HepG2 (cell line): ENCODE data around the gene CCDC183. TPM values are rescaled to one million over a fixed set of nuclear protein-coding genes. Genes with fewer than 3 reads are reported as not detected.
A peak's percentile ranks its signal among the peaks of the same experiment; 100 is the strongest.

Experiments
- BCL3 ChIP-seq: sonication (generic); formaldehyde crosslinking; IDR thresholded peaks from 2 replicates; pipeline ENCODE4 v1.5.1; 2020; ENCODE audit warnings: mild to moderate bottlenecking, missing genetic modification reagents, moderate library complexity
- FOXP1 ChIP-seq, 2 experiments: fragments of 450-650 bp in 1 of 2; IDR thresholded peaks; 2 replicates each; pipeline ENCODE4 v1.6.1; 2017 to 2018; ENCODE audit warnings: antibody characterized with exemption in 1 of 2
- GTF3A ChIP-seq: sonication (generic); formaldehyde crosslinking; conservative IDR thresholded peaks from 2 replicates; pipeline ENCODE4 v1.4.0; 2020; ENCODE audit warnings: mild to moderate bottlenecking, missing genetic modification reagents
- IKZF4 ChIP-seq: sonication (generic); formaldehyde crosslinking; IDR thresholded peaks from 2 replicates; pipeline ENCODE4 v1.5.1; 2020; ENCODE audit warnings: borderline replicate concordance, mild to moderate bottlenecking, low read depth, missing genetic modification reagents; ENCODE audit errors: not compliant biosample characterization
- MBNL3 ChIP-seq: fragments of 250-450 bp; sonication (Bioruptor Pico); conservative IDR thresholded peaks from 2 replicates; pipeline ENCODE4 v1.8.0; 2022; ENCODE audit warnings: mild to moderate bottlenecking, inconsistent platforms
- MED1 ChIP-seq: sonication (generic); formaldehyde crosslinking; IDR thresholded peaks from 2 replicates; pipeline ENCODE4 v1.4.0; 2020; ENCODE audit warnings: missing genetic modification reagents
- MIER2 ChIP-seq: IDR thresholded peaks from 2 replicates; pipeline ENCODE4 v1.6.1; 2016; ENCODE audit warnings: missing biosample characterization, missing genetic modification reagents
- NFATC3 ChIP-seq: sonication (generic); formaldehyde crosslinking; IDR thresholded peaks from 2 replicates; pipeline ENCODE4 v1.5.1; 2020; ENCODE audit warnings: mild to moderate bottlenecking, missing genetic modification reagents
- PLSCR1 ChIP-seq: sonication (generic); formaldehyde crosslinking; IDR thresholded peaks from 2 replicates; pipeline ENCODE4 v1.5.0; 2020; ENCODE audit warnings: missing genetic modification reagents, mild to moderate bottlenecking, borderline replicate concordance
- PRDM15 ChIP-seq: sonication (generic); formaldehyde crosslinking; IDR thresholded peaks from 2 replicates; pipeline ENCODE4 v1.4.0; 2020; ENCODE audit warnings: missing genetic modification reagents
- RBAK ChIP-seq: sonication (generic); formaldehyde crosslinking; IDR thresholded peaks from 2 replicates; pipeline ENCODE4 v1.5.1; 2020; ENCODE audit warnings: mild to moderate bottlenecking, missing genetic modification reagents
- SNAI1 ChIP-seq: sonication (generic); formaldehyde crosslinking; IDR thresholded peaks from 2 replicates; pipeline ENCODE4 v1.5.0; 2020; ENCODE audit warnings: mild to moderate bottlenecking, missing genetic modification reagents, borderline replicate concordance
- ZFAT ChIP-seq: sonication (generic); formaldehyde crosslinking; conservative IDR thresholded peaks from 2 replicates; pipeline ENCODE4 v1.8.1; 2023; ENCODE audit warnings: missing genetic modification reagents, inconsistent platforms
- ZMYM4 ChIP-seq: sonication (generic); formaldehyde crosslinking; IDR thresholded peaks from 2 replicates; pipeline ENCODE4 v1.8.1; 2023; ENCODE audit warnings: mild to moderate bottlenecking, missing genetic modification reagents
- ZNF460 ChIP-seq: sonication (generic); formaldehyde crosslinking; IDR thresholded peaks from 2 replicates; pipeline ENCODE4 v1.5.1; 2020; ENCODE audit warnings: missing genetic modification reagents, mild to moderate bottlenecking, borderline replicate concordance
- ZNF580 ChIP-seq: IDR thresholded peaks from 2 replicates; pipeline ENCODE4 v1.6.1; 2016; ENCODE audit warnings: low read depth, borderline replicate concordance
- ZNF761 ChIP-seq: sonication (generic); formaldehyde crosslinking; conservative IDR thresholded peaks from 2 replicates; pipeline ENCODE4 v1.4.0; 2020; ENCODE audit warnings: mild to moderate bottlenecking, missing genetic modification reagents
- polyA plus RNA-seq, 8 experiments: library from polyadenylated mRNA; depleted of rRNA in 3 of 8; stranded (reverse) in 7 of 8; unstranded in 1 of 8; fragments of >200 nt; fragmentation: Illumina TruSeq in 4 of 8; extraction: Trizol in 4 of 8; gene quantifications; 2 replicates each; pipeline versions ENCODE4 v1.2.1 to v1.2.3, GENCODE V29; 2011 to 2016; ENCODE audit warnings: low read depth in 4 of 8, missing spikeins in 1 of 8, mixed read lengths in 1 of 8; ENCODE audit not compliant: insufficient read depth in 1 of 8
- total RNA-seq, 5 experiments: library from RNA; depleted of rRNA; stranded (reverse); fragments of >200 nt; fragmentation: Illumina TruSeq; extraction: Trizol; gene quantifications; 2 replicates each; pipeline ENCODE4 v1.2.3, GENCODE V29; 2016; ENCODE audit warnings: low read depth in 1 of 5

The CCDC183 gene
- total and polyA plus RNA-seq, 2 of the 13 experiments (the other 11 are each of a cell fraction or from before 2014, with no cell fraction given): 5.0 to 66.4 TPM

- TF ChIP-seq MBNL3 (CRISPR knock-in tag) (no peak), PRDM15 (CRISPR knock-in tag) (no peak), PLSCR1 (CRISPR knock-in tag) (no peak), FOXP1 (IDR thresholded peaks at IDR 0.05) (no peak), FOXP1 (CRISPR knock-in tag; IDR thresholded peaks at IDR 0.05) (no peak), ZNF761 (CRISPR knock-in tag) (0 out of 2 replicates have a peak, but pooled peaks have one; percentile 56), ZNF460 (no peak), NFATC3 (CRISPR knock-in tag) (no peak), ZNF580 (CRISPR knock-in tag) (no peak), SNAI1 (no peak), MED1 (CRISPR knock-in tag) (no peak), RBAK (CRISPR knock-in tag) (no peak), ZFAT (no peak), IKZF4 (CRISPR knock-in tag) (no peak), GTF3A (no peak), ZMYM4 (no peak), BCL3 (CRISPR knock-in tag) (no peak), MIER2 (CRISPR knock-in tag) (no peak)
Measured at GRCh38 chr9:136849960-136850865, 54.1 kb downstream of the CCDC183 start (continued).
